ENCODE measurements around the gene TOGARAM2. TPM values are rescaled to one million over a fixed set of nuclear protein-coding genes. Genes with fewer than 3 reads are reported as not detected.

The TOGARAM2 gene
- polyA plus RNA-seq, 1 donor (not counting 4 experiments of a cell fraction or from before 2014, with no cell fraction given) = 0.10 TPM

GRCh38 chr2:29100564-29100963 is 119.5 kb downstream of the TOGARAM2 start:
- Histone ChIP-seq H3K4me2 (ENCODE audit: control insufficient read depth, extremely low read depth, insufficient read depth, low read depth, low read length) (no peak overlapping the region), H4K20me1 (ENCODE audit: control insufficient read depth, extremely low read depth, insufficient read depth, low read length) (no peaks in the 10 kb centered on the region), H3K27ac (ENCODE audit: control insufficient read depth, insufficient read depth, low read length) (no peak overlapping the region), H3K36me3 (ENCODE audit: control insufficient read depth in 2 of 2, extremely low read depth in 1 of 2, insufficient read depth in 2 of 2, low read length in 2 of 2) (no peaks in the 10 kb centered on the region), H3K9me3 (ENCODE audit: control insufficient read depth, low read depth, low read length) (no peaks in the 10 kb centered on the region), H3K27me3 (ENCODE audit: control insufficient read depth, extremely low read depth, insufficient read depth, low read length) (no peaks in the 10 kb centered on the region), H3K4me1 (ENCODE audit: control insufficient read depth, extremely low read depth, insufficient read depth, low read length) (no peaks in the 10 kb centered on the region), H3K9me1 (ENCODE audit: control insufficient read depth, extremely low read depth, insufficient read depth, low read length) (no peaks in the 10 kb centered on the region), H3K4me3 (ENCODE audit: control insufficient read depth in 2 of 3, extremely low read depth in 1 of 3, insufficient read depth in 2 of 3, low read depth in 1 of 3, low read length in 3 of 3) (no peak overlapping the region), H2AFZ (ENCODE audit: control insufficient read depth, low read length) (no peak overlapping the region), H3K9ac (ENCODE audit: control insufficient read depth, extremely low read depth, insufficient read depth, low read length) (no peak overlapping the region), H3K79me2 (ENCODE audit: control insufficient read depth, insufficient read depth, low read length) (no peaks in the 10 kb centered on the region)
- dilution Hi-C loops (cut with MboI; ENCODE audit: extremely low pct_ligation_motif_present, low sequenced_read_pairs) = no loop called here
- no peak for FAIRE-seq
- TF ChIP-seq CTCF (optimal IDR thresholded peaks at IDR 0.05 in 1 of 3, IDR thresholded peaks at IDR 0.05 in 1 of 3, conservative IDR thresholded peaks at IDR 0.05 in 1 of 3; ENCODE audit: extremely low read depth in 1 of 3, insufficient read depth in 2 of 3, low read length in 3 of 3) = no peak
- no peak for TF ChIP-seq EZH2 (IDR thresholded peaks at IDR 0.05; ENCODE audit: low read length)
- DNase-seq (ENCODE audit: low read depth, low spot score) = no peak

Small RNA genes lying within 50 kb of the gene (small RNA-seq; reads per million reads assigned to genes)
- gene RF00019 (ENCODE audit: insufficient read length in 3 of 3, low read depth in 3 of 3, low replicate concordance in 1 of 3) = 0 reads per million in 3 experiments

Other genes with a start within 250 kb of the TOGARAM2 start
- gene PPP1CB, start 229.5 kb upstream of the TOGARAM2 start, polyA plus RNA-seq = 91.1 to 157 TPM (median 122 TPM) in 3 replicates
- gene SPDYA, start 170.5 kb upstream of the TOGARAM2 start, polyA plus RNA-seq = 0.15 to 0.37 TPM (median 0.22 TPM) in 3 replicates
- 10.4 to 16.2 TPM (median 12.1 TPM) in 3 replicates for gene TRMT61B, start 111.0 kb upstream of the TOGARAM2 start, polyA plus RNA-seq
- gene WDR43, start 86.6 kb upstream of the TOGARAM2 start, polyA plus RNA-seq = 86.2 to 125 TPM (median 99.9 TPM) in 3 replicates
- gene PCARE, start 93.2 kb downstream of the TOGARAM2 start, polyA plus RNA-seq = 0.01 TPM in 1 of 3 replicates, not detected in the others
- 32.1 to 51.3 TPM (median 46.6 TPM) in 3 replicates for gene CLIP4, start 134.1 kb downstream of the TOGARAM2 start, polyA plus RNA-seq

Measured in keratinocyte (primary cell).